Colonic mucosa (tissue), 4 donors: Measurements from ENCODE around the gene MYO5C. TPM values are rescaled to one million over a fixed set of nuclear protein-coding genes. Genes with fewer than 3 reads are reported as not detected.

Experiments
- DNase-seq: peaks from one replicate; pipeline ENCODE4 v3.0.0-alpha.2; 2020
- H3K27ac ChIP-seq: fragments of 200-600 bp; one replicate; pipeline ENCODE4 v1.8.0; 2021
- H3K27me3 ChIP-seq: fragments of 200-600 bp; one replicate; pipeline ENCODE4 v1.8.0; 2021
- H3K36me3 ChIP-seq: fragments of 200-600 bp; one replicate; pipeline ENCODE4 v1.8.0; 2021
- H3K4me1 ChIP-seq: fragments of 200-600 bp; one replicate; pipeline ENCODE4 v1.8.0; 2021; ENCODE audit warnings: mild to moderate bottlenecking
- H3K4me3 ChIP-seq: fragments of 200-600 bp; one replicate; pipeline ENCODE4 v1.8.0; 2021
- H3K9ac ChIP-seq, 2 donors: one replicate each; pipeline ENCODE4 v1.7.0; 2013; ENCODE audit warnings: control low read depth in 2 of 2, low read depth in 2 of 2, low read length in 2 of 2
- H3K9me3 ChIP-seq: fragments of 200-600 bp; one replicate; pipeline ENCODE4 v1.8.0; 2021
- CTCF ChIP-seq: fragments of 200-600 bp; IDR thresholded peaks from one replicate; pipeline ENCODE4 v1.8.0; 2022; ENCODE audit warnings: antibody characterized with exemption, mild to moderate bottlenecking
- intact Hi-C: fragments of 100-400 bp; cut with DNase I; formaldehyde crosslinking; loops from one replicate; pipeline ENCODE4 v1.14.1; 2022
- total RNA-seq, 2 donors: library from RNA; stranded (reverse); fragmentation: NEBNext Ultra II Directional in 1 of 2; extraction: Animal tissue kit (Norgen Biotek cat#: 25700) in 1 of 2; gene quantifications; one replicate each; pipeline ENCODE4 v1.2.1, GENCODE V29; 2021
- donor health status: healthy.
- donor health status: DM: no; HTN: no; CAD: no.
- donor health status: DM: no; HTN: no; CAD: no.

MYO5C gene
- total RNA-seq, 2 donors from 2014 or later: 71.4 to 102 TPM

- no peaks in the 10 kb centered on the region for H3K4me1 ChIP-seq
- intact Hi-C loops: loop anchor here (5.0 kb wide), 1 partner anchor 407 kb away; no protein-coding TSS in a partner anchor
- H3K9me3 ChIP-seq: no peaks in the 10 kb centered on the region
- H3K27me3 ChIP-seq: no peaks in the 10 kb centered on the region
- H3K36me3 ChIP-seq: no peaks in the 10 kb centered on the region
- no peak overlapping the region for H3K27ac ChIP-seq
- no peak for DNase-seq
- H3K9ac ChIP-seq: no peak overlapping the region
- TF ChIP-seq CTCF: no peak
- no peak overlapping the region for H3K4me3 ChIP-seq
These were observed 34.4 kb upstream of the MYO5C start for GRCh38 chr15:52329987-52330386.

GRCh38 chr15:52329150-52329549, 33.5 kb upstream of the MYO5C start:
- H3K4me1 ChIP-seq: no peaks in the 10 kb centered on the region
- no peaks in the 10 kb centered on the region for H3K36me3 ChIP-seq
- no peak overlapping the region for H3K27ac ChIP-seq
- H3K27me3 ChIP-seq: no peaks in the 10 kb centered on the region
- intact Hi-C loops: loop anchor here (5.0 kb wide), 1 partner anchor 408 kb away; no protein-coding TSS in a partner anchor
- no peak overlapping the region for H3K4me3 ChIP-seq
- no peak overlapping the region for H3K9ac ChIP-seq
- no peak for TF ChIP-seq CTCF
- no peaks in the 10 kb centered on the region for H3K9me3 ChIP-seq
- DNase-seq: no peak

GRCh38 chr15:52328680-52329079, 33.1 kb upstream of the MYO5C start:
- H3K27ac ChIP-seq: no peak overlapping the region
- H3K36me3 ChIP-seq: no peaks in the 10 kb centered on the region
- DNase-seq: no peak
- no peak overlapping the region for H3K9ac ChIP-seq
- no peaks in the 10 kb centered on the region for H3K9me3 ChIP-seq
- TF ChIP-seq CTCF: no peak
- H3K4me3 ChIP-seq: no peak overlapping the region
- intact Hi-C loops: loop anchor here (5.0 kb wide), 1 partner anchor 409 kb away; no protein-coding TSS in a partner anchor
- H3K27me3 ChIP-seq: no peaks in the 10 kb centered on the region
- H3K4me1 ChIP-seq: no peaks in the 10 kb centered on the region

GRCh38 chr15:52326756-52327155, 31.2 kb upstream of the MYO5C start:
- Histone ChIP-seq H3K4me3 (no peak overlapping the region), H3K9ac (no peak overlapping the region), H3K9me3 (no peaks in the 10 kb centered on the region), H3K36me3 (no peaks in the 10 kb centered on the region), H3K27me3 (no peaks in the 10 kb centered on the region), H3K4me1 (no peaks in the 10 kb centered on the region), H3K27ac (no peak overlapping the region)
- intact Hi-C loops: loop anchor here (5.0 kb wide), 1 partner anchor 411 kb away; no protein-coding TSS in a partner anchor
- DNase-seq: no peak
- TF ChIP-seq CTCF: no peak

- TF ChIP-seq CTCF: no peak
- no peak overlapping the region for H3K27ac ChIP-seq
- H3K4me3 ChIP-seq: no peak overlapping the region
- H3K27me3 ChIP-seq: no peaks in the 10 kb centered on the region
- no peak overlapping the region for H3K9ac ChIP-seq
- intact Hi-C loops: no loop called here
- no peaks in the 10 kb centered on the region for H3K4me1 ChIP-seq
- no peak for DNase-seq
- H3K9me3 ChIP-seq: no peaks in the 10 kb centered on the region
- no peaks in the 10 kb centered on the region for H3K36me3 ChIP-seq
These were observed 28.5 kb upstream of the MYO5C start for GRCh38 chr15:52324109-52324508.
